Measurements from ENCODE around the gene PPM1L.

PPM1L gene

DNA sequence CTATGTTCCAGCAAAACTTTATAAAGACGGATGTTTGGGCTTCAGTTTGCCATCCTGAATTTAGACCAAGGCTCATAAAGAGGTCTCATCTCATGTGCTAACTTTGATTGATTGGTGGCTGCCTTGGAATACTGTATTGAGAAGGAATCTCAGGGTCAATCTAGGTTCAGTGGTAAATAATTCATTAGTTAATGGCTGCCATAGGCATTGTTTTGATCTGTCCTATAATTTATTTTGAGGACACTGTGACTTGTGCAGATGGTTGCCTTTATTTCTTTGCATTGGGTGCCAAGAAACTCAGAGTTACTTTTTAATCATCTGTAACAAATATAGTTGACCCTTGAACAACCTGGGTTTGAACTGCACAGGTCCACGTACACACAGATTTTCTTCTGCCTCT lies 189.3 kb downstream of the PPM1L start:
- H3K27ac ChIP-seq: no peak overlapping the region
- TF ChIP-seq, protein P1, sequence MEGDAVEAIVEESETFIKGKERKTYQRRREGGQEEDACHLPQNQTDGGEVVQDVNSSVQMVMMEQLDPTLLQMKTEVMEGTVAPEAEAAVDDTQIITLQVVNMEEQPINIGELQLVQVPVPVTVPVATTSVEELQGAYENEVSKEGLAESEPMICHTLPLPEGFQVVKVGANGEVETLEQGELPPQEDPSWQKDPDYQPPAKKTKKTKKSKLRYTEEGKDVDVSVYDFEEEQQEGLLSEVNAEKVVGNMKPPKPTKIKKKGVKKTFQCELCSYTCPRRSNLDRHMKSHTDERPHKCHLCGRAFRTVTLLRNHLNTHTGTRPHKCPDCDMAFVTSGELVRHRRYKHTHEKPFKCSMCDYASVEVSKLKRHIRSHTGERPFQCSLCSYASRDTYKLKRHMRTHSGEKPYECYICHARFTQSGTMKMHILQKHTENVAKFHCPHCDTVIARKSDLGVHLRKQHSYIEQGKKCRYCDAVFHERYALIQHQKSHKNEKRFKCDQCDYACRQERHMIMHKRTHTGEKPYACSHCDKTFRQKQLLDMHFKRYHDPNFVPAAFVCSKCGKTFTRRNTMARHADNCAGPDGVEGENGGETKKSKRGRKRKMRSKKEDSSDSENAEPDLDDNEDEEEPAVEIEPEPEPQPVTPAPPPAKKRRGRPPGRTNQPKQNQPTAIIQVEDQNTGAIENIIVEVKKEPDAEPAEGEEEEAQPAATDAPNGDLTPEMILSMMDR (IDR thresholded peaks at IDR 0.05): no peak
- DNase-seq (ENCODE audit: low spot score): no peak

DNA sequence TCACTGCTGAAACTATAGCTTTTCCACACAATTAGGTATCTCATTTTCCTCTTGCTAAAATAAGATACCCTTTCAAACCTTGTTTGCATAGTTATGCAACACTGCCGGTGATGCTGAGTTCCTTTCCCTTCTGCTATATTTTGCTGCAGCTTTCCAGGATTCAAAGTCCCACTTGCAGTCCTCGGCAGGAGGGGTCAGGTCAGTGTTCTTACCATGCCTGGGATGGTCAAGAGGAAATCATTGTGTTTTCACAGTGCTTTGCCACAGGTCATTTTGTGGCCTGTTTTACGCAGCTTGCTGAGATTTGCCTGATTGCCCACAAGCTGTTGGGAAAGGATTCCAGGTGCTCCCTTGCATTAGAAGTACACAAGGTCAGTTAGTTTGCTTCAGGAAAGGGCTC lies 192.2 kb downstream of the PPM1L start:
- H3K27ac ChIP-seq: no peak overlapping the region
- DNase-seq (ENCODE audit: low spot score): no peak
- TF ChIP-seq, protein P1 (IDR thresholded peaks at IDR 0.05): no peak
- H3K4me3 ChIP-seq: no peak overlapping the region

More for the DNA sequence above, 189.3 kb downstream of the PPM1L start:
- no peak overlapping the region for H3K4me3 ChIP-seq

DNA sequence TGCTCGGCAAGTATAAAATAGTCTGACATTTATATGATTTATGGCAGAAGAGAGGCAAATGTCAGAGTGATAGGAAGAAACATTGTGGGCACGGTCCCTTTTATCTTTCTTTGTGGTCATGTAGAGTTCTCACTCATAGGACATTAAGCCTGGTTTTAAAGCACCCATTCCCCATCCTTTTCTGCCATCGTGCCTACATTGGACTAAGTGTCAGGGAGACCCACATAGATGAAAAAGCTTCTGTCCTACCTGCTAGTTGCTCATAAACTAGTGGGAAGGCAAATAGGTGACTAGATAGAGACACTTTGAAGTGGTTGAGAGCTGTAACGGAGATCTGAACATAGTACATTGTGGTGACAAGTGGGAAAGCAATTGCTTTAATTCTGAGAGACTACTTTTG lies 193.4 kb downstream of the PPM1L start:
- no peak overlapping the region for H3K4me3 ChIP-seq
- H3K27ac ChIP-seq: no peak overlapping the region
- DNase-seq (ENCODE audit: low spot score): no peak
- TF ChIP-seq, protein P1 (IDR thresholded peaks at IDR 0.05): no peak

DNA sequence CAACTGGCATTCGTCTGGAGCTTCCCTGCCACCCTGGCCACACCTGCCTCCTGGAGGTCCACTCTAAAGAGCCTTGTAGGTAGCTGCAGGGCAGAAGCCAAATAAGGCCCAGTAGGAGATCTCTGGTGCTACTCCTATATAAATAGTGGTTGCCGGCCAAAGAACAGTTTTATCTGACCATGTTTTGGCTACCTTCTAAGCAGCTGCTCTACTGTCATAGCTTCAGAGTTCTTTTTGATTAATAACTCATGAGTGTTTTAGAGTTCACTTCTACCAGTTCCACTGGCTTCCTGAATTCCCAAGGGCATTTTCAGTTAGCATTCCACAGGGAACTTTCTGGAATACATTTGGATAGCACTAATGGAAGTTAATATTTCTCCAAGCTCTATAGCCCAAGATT lies 194.5 kb downstream of the PPM1L start:
- TF ChIP-seq, protein P1 (IDR thresholded peaks at IDR 0.05): no peak
- no peak for DNase-seq (ENCODE audit: low spot score)
- Histone ChIP-seq H3K27ac (no peak overlapping the region), H3K4me3 (no peak overlapping the region)

DNA sequence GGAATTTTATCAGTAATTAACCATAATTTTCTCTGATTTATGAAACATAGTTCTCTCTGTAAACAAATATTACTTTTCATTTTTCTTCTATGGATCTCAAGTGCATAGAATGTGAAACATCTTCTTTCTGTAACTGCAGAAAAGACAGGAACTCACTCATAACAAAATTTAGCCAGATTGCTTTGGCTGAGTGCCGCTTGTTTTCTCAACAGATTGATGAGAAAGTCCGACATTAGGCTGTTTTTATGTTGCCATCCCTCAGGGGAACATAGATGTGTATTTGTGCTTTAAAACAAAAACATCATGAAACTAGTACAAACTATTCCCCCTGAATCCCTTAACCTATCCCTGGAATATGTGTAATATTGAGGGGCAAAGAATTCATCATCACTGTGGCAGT lies 194.9 kb downstream of the PPM1L start:
- H3K27ac ChIP-seq: no peak overlapping the region
- H3K4me3 ChIP-seq: no peak overlapping the region
- TF ChIP-seq, protein P1 (IDR thresholded peaks at IDR 0.05): no peak

DNA sequence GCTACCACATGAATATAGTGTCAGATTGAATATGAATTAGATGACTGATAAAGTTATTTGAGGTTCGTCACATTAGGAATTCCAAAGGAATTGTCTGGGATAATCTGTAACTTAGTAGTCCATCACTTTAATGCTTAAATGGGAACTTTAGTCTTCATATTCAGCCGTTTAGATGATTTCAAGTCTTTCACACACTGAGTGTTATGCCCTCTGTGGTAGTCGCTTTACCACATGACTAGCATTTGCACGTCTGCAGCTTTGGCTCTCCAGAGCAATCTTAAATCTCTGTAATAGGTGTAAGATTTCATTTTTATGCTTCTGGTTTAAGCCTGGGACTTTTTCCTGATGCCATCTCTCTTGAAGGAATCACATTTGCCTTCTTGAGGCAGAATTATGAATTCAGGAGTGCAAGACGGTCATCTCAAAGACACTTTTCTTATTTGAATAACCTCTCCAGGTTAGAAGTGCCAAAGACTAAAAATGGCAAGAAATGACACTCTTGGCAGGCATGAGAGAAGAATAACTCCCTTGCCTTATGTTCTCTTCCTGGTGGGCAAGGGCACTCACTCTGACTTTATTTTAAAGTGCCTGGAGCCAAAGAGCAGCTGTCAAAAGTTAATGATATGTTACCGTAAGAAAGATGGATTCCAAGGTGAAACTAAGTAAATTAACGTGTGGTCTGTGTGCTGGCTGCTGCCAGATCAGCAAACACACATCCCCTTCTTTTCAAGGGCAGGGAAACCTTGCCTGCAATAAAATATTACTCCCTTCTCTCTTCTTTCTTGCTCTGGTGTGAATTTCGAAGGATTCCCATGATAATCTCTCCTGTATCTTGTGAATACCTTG lies 195.8 kb downstream of the PPM1L start:
- Histone ChIP-seq H3K4me3 (no peak overlapping the region), H3K27ac (no peak overlapping the region)
- TF ChIP-seq, protein P1 (IDR thresholded peaks at IDR 0.05): no peak
- DNase-seq (ENCODE audit: low spot score): no peak

More for the DNA sequence above, 194.9 kb downstream of the PPM1L start:
- DNase-seq (ENCODE audit: low spot score): no peak

DNA sequence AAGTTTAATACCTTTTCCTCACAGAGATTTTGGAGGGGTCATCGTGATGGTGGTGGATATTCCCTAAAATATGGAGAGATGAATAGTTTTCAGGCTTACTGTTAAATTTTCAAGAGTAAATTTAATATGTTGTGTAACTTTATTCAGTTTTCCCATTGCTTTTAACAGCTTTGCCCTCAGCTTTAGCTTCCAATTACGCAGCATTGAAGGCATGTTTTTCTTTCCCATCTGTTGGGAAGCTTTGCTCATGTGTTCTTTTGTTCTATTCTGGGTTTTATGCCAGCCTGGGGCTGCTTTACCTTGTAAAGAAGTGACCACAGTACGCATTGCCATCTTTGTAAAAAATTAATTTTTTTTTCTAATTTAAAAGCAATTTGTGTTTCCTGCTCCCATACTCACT lies 197.7 kb downstream of the PPM1L start:
- Histone ChIP-seq H3K4me3 (no peak overlapping the region), H3K27ac (no peak overlapping the region)
- TF ChIP-seq, protein P1 (IDR thresholded peaks at IDR 0.05): no peak
- DNase-seq (ENCODE audit: low spot score): no peak
